Suprapubic skin (tissue), 4 donors: ENCODE measurements around the gene CYP46A1.

ENCODE experiments used
- EP300 ChIP-seq: sonication (generic); formaldehyde crosslinking; IDR thresholded peaks from one replicate; pipeline ENCODE4 v1.6.1; 2017; ENCODE audit warnings: antibody characterized with exemption
- POLR2A ChIP-seq, 2 donors: fragments of 450-650 bp; IDR thresholded peaks; one replicate each; pipeline ENCODE4 v1.6.1; 2017; ENCODE audit warnings: antibody characterized with exemption in 2 of 2, mild to moderate bottlenecking in 2 of 2, moderate library complexity in 2 of 2
- POLR2AphosphoS5 ChIP-seq, 3 donors: sonication (generic); formaldehyde crosslinking; IDR thresholded peaks; one replicate each; pipeline ENCODE4 v1.6.1; 2017; ENCODE audit warnings: antibody characterized with exemption in 3 of 3
- TF ChIP-seq, protein P1 (sequence below), 2 donors: fragments of 200-600 bp in 1 of 2; fragments of 450-650 bp in 1 of 2; sonication (generic) in 1 of 2; IDR thresholded peaks; one replicate each; pipeline ENCODE4 v1.5.1; 2016 to 2019; ENCODE audit warnings: antibody characterized with exemption in 2 of 2, mild to moderate bottlenecking in 1 of 2, moderate library complexity in 1 of 2

DNA sequence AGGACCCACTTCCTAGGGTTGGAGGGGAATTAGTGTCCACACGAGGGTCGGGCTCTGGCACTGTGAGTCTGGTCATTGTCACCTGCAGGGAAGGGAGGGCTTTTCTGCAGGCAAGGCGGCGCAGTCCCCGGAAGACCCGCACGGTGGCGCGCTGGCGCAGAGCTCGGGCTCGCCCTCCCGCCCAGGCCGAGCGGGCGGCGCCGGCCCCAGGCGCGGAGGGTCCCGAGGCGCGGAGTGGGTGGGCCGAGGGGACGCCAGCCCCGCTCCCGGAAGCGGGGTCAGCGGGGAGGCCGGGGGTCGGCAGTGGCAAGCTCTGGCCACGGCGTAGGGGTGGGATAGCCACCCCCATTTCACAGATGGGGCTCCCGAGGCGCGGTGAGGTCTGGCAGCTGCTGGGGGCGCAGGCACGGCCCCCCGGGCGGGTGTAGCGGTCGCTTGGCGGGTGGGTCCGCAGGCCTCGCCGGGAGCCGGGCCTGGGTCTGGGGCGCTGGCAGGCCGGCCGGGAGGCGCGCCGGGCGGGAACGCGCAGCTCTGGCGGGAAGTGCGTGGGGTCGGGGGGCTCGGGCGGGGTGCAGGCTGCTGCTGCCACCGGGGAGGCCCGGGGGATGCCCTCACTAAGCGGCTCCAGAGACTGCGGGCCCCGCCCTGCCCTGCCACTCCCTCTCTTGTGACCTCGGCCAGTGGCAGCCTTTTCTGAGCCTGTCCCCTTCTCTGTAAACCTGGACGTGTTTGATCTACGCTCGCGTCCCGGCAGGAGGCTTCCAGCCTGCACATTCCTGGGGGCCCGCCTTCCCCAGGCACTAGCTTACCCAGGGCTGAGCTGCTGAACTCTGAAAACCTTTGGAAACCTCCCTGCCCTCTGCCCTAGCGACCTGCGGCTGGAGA, 46.1 kb downstream of the CYP46A1 start:
- TF ChIP-seq, protein P1, sequence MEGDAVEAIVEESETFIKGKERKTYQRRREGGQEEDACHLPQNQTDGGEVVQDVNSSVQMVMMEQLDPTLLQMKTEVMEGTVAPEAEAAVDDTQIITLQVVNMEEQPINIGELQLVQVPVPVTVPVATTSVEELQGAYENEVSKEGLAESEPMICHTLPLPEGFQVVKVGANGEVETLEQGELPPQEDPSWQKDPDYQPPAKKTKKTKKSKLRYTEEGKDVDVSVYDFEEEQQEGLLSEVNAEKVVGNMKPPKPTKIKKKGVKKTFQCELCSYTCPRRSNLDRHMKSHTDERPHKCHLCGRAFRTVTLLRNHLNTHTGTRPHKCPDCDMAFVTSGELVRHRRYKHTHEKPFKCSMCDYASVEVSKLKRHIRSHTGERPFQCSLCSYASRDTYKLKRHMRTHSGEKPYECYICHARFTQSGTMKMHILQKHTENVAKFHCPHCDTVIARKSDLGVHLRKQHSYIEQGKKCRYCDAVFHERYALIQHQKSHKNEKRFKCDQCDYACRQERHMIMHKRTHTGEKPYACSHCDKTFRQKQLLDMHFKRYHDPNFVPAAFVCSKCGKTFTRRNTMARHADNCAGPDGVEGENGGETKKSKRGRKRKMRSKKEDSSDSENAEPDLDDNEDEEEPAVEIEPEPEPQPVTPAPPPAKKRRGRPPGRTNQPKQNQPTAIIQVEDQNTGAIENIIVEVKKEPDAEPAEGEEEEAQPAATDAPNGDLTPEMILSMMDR (IDR thresholded peaks at IDR 0.05) = peak; percentile 75 to 96
- TF ChIP-seq POLR2A (IDR thresholded peaks at IDR 0.05) = no peak
- TF ChIP-seq EP300 = no peak
- no peak for TF ChIP-seq POLR2AphosphoS5 (IDR thresholded peaks at IDR 0.05)
